Smooth muscle cell (in vitro differentiated cells): ENCODE results near the gene NUP58. TPM values are rescaled to one million over a fixed set of nuclear protein-coding genes. Genes with fewer than 3 reads are reported as not detected.

ENCODE experiments used
- DNase-seq: peaks from one replicate; lab custom pipeline; 2025; ENCODE audit not compliant: unreplicated experiment; lab: John Stamatoyannopoulos, UW
- H2AFZ ChIP-seq: fragments of 200-600 bp; sonication (generic); 2 replicates; pipeline ENCODE4 v1.6.0; 2016; ENCODE audit warnings: antibody characterized with exemption, low read depth, mild to moderate bottlenecking
- H3F3A ChIP-seq: fragments of 200-600 bp; sonication (generic); 2 replicates; pipeline ENCODE4 v1.6.0; 2017; ENCODE audit warnings: antibody characterized with exemption, low read depth
- H3K27ac ChIP-seq: fragments of 200-600 bp; sonication (generic); 2 replicates; pipeline ENCODE4 v1.5.1; 2016; ENCODE audit warnings: low read depth, mild to moderate bottlenecking
- H3K27me3 ChIP-seq: fragments of 200-600 bp; sonication (generic); 2 replicates; pipeline ENCODE4 v1.6.1; 2016; ENCODE audit warnings: low read depth, mild to moderate bottlenecking
- H3K36me3 ChIP-seq: fragments of 200-600 bp; sonication (generic); 2 replicates; pipeline ENCODE4 v1.5.1; 2016; ENCODE audit warnings: low read depth
- H3K4me1 ChIP-seq: fragments of 200-600 bp; sonication (generic); 2 replicates; pipeline ENCODE4 v1.5.1; 2016; ENCODE audit warnings: low read depth
- H3K4me2 ChIP-seq: fragments of 200-600 bp; sonication (generic); 2 replicates; pipeline ENCODE4 v1.6.0; 2016; ENCODE audit warnings: mild to moderate bottlenecking
- H3K4me3 ChIP-seq: fragments of 200-600 bp; sonication (generic); 2 replicates; pipeline ENCODE4 v1.5.1; 2016; ENCODE audit warnings: mild to moderate bottlenecking
- H3K79me2 ChIP-seq: fragments of 200-600 bp; sonication (generic); 2 replicates; pipeline ENCODE4 v1.6.0; 2016; ENCODE audit warnings: low read depth, mild to moderate bottlenecking
- H3K9ac ChIP-seq: fragments of 200-600 bp; sonication (generic); 2 replicates; pipeline ENCODE4 v1.6.0; 2016; ENCODE audit warnings: low read depth
- H3K9me3 ChIP-seq: fragments of 200-600 bp; sonication (generic); replicated peaks from 2 replicates; pipeline ENCODE4 v1.5.1; 2016; ENCODE audit warnings: low read depth
- H4K20me1 ChIP-seq: fragments of 200-600 bp; sonication (generic); 2 replicates; pipeline ENCODE4 v1.6.0; 2016; ENCODE audit warnings: low read depth
- CTCF ChIP-seq: fragments of 200-600 bp; sonication (generic); IDR thresholded peaks from 2 replicates; pipeline ENCODE4 v1.5.1; 2017; ENCODE audit warnings: borderline replicate concordance, mild to moderate bottlenecking, antibody characterized with exemption; ENCODE audit not compliant: insufficient read depth, poor library complexity, severe bottlenecking
- WGBS: methylation state at CpG from one replicate; pipeline ENCODE4 v1.1.7; 2016; ENCODE audit warnings: low lambda C conversion rate; 5-methylcytosine and 5-hydroxymethylcytosine counted together
- polyA plus RNA-seq: library from polyadenylated mRNA; unstranded; fragments of >200 nt; fragmentation: Nextera tagmentation; extraction: Ambion mirVana; gene quantifications from 2 replicates; pipeline ENCODE4 v1.2.1, GENCODE V29; 2016
- total RNA-seq: library from RNA; depleted of rRNA; stranded (reverse); fragments of >200 nt; gene quantifications from 2 replicates; pipeline ENCODE4 v1.2.3, GENCODE V29; 2014

NUP58 gene
- total and polyA plus RNA-seq, 2 experiments from 2014 or later: 20.3 to 83.0 TPM

GRCh38 chr13:25347151-25347550, 45.7 kb downstream of the NUP58 start:
- H3K36me3 ChIP-seq: no peaks in the 10 kb centered on the region
- no peak for TF ChIP-seq CTCF
- H4K20me1 ChIP-seq: no peaks in the 10 kb centered on the region
- H3K9me3 ChIP-seq: no peaks in the 10 kb centered on the region
- no peak overlapping the region for H3K9ac ChIP-seq
- H3K27ac ChIP-seq: no peak overlapping the region
- no peaks in the 10 kb centered on the region for H3K4me1 ChIP-seq
- DNase-seq: no peak
- no peaks in the 10 kb centered on the region for H3K27me3 ChIP-seq
- no peak overlapping the region for H3K4me3 ChIP-seq
- no peak overlapping the region for H3K4me2 ChIP-seq
- H3F3A ChIP-seq: peaks cover 9% of the 10 kb centered on the region
- H3K79me2 ChIP-seq: no peaks in the 10 kb centered on the region
- H2AFZ ChIP-seq: no peak overlapping the region
- WGBS: 78% methylated on average over 2 of the region's 2 CpGs

GRCh38 chr13:25351404-25351803, 50.0 kb downstream of the NUP58 start:
- H3K4me1 ChIP-seq: no peaks in the 10 kb centered on the region
- no peaks in the 10 kb centered on the region for H3K79me2 ChIP-seq
- H3K27ac ChIP-seq: no peak overlapping the region
- 100% methylated on average over 1 of the region's 1 CpG for WGBS
- no peaks in the 10 kb centered on the region for H3K36me3 ChIP-seq
- H3F3A ChIP-seq: no peaks in the 10 kb centered on the region
- no peaks in the 10 kb centered on the region for H4K20me1 ChIP-seq
- H3K27me3 ChIP-seq: no peaks in the 10 kb centered on the region
- no peak overlapping the region for H3K4me2 ChIP-seq
- H3K9ac ChIP-seq: no peak overlapping the region
- DNase-seq: no peak
- H3K9me3 ChIP-seq: no peaks in the 10 kb centered on the region
- TF ChIP-seq CTCF: no peak
- H2AFZ ChIP-seq: no peak overlapping the region
- no peak overlapping the region for H3K4me3 ChIP-seq

- Histone ChIP-seq H3K79me2 (no peaks in the 10 kb centered on the region), H4K20me1 (no peaks in the 10 kb centered on the region), H3K9ac (no peak overlapping the region), H3K4me1 (no peaks in the 10 kb centered on the region), H3K27me3 (no peaks in the 10 kb centered on the region), H3K4me2 (no peak overlapping the region), H3F3A (no peaks in the 10 kb centered on the region), H3K9me3 (no peaks in the 10 kb centered on the region), H3K27ac (no peak overlapping the region), H3K36me3 (no peaks in the 10 kb centered on the region), H2AFZ (no peak overlapping the region), H3K4me3 (no peak overlapping the region)
- no peak for DNase-seq
- WGBS: 36% methylated on average over 3 of the region's 3 CpGs
- TF ChIP-seq CTCF: no peak
These were observed 50.8 kb downstream of the NUP58 start for GRCh38 chr13:25352230-25352629.

GRCh38 chr13:25352806-25353205, 51.4 kb downstream of the NUP58 start:
- Histone ChIP-seq H3K36me3 (no peaks in the 10 kb centered on the region), H3K4me1 (no peaks in the 10 kb centered on the region), H2AFZ (no peak overlapping the region), H3F3A (no peaks in the 10 kb centered on the region), H3K9ac (no peak overlapping the region), H3K27ac (no peak overlapping the region), H3K79me2 (no peaks in the 10 kb centered on the region), H3K4me3 (no peak overlapping the region), H4K20me1 (no peaks in the 10 kb centered on the region), H3K27me3 (no peaks in the 10 kb centered on the region), H3K4me2 (no peak overlapping the region), H3K9me3 (no peaks in the 10 kb centered on the region)
- no peak for TF ChIP-seq CTCF
- no peak for DNase-seq
- 56% methylated on average over 4 of the region's 4 CpGs for WGBS
